Hindlimb muscle (tissue), 1 donor: ENCODE results near the gene POLK. TPM values are rescaled to one million over a fixed set of nuclear protein-coding genes. Genes with fewer than 3 reads are reported as not detected.

Experiments used
- DNase-seq: peaks from one replicate; pipeline ENCODE4 v3.0.0-alpha.2; 2013
- polyA plus RNA-seq: library from polyadenylated mRNA; unstranded; fragments of 120-200 nt; gene quantifications from one replicate; pipeline ENCODE4 v1.2.1, GENCODE V29; 2013; ENCODE audit not compliant: insufficient read length

POLK gene
- polyA plus RNA-seq, 1 donor = 19.0 TPM

- no peak for DNase-seq
Measured at GRCh38 chr5:75611311-75612225, 99.9 kb downstream of the POLK start, which contains the start of gene ANKDD1B. Gene ANKDD1B (plus strand): TSS chr5:75611453. CDS start chr5:75611635, 182 bp downstream.

- DNase-seq = no peak
Measured at GRCh38 chr5:75612226-75612569, 100.5 kb downstream of the POLK start.

GRCh38 chr5:75612901-75613300, 101.2 kb downstream of the POLK start:
- no peak for DNase-seq

GRCh38 chr5:75614176-75614575, 102.5 kb downstream of the POLK start:
- no peak for DNase-seq

- DNase-seq = no peak
Measured at GRCh38 chr5:75616371-75616881, 104.7 kb downstream of the POLK start.

- no peak for DNase-seq
Measured at GRCh38 chr5:75616971-75617621, 105.4 kb downstream of the POLK start.

GRCh38 chr5:75617736-75618352, 106.2 kb downstream of the POLK start:
- DNase-seq = no peak

- DNase-seq = no peak
Measured at GRCh38 chr5:75620184-75620959, 108.7 kb downstream of the POLK start.

GRCh38 chr5:75622564-75622963, 110.9 kb downstream of the POLK start:
- no peak for DNase-seq

GRCh38 chr5:75623846-75624245, 112.2 kb downstream of the POLK start:
- DNase-seq = no peak

GRCh38 chr5:75626959-75627358, 115.3 kb downstream of the POLK start:
- DNase-seq = no peak

- DNase-seq = no peak
Measured at GRCh38 chr5:75627801-75628200, 116.1 kb downstream of the POLK start.

- DNase-seq = no peak
Measured at GRCh38 chr5:75630875-75631274, 119.2 kb downstream of the POLK start.

- DNase-seq = no peak
Measured at GRCh38 chr5:75632321-75632720, 120.6 kb downstream of the POLK start.

GRCh38 chr5:75637949-75638348, 126.3 kb downstream of the POLK start:
- DNase-seq = no peak

GRCh38 chr5:75639535-75640311, 128.0 kb downstream of the POLK start:
- no peak for DNase-seq

- no peak for DNase-seq
Measured at GRCh38 chr5:75640395-75640794, 128.7 kb downstream of the POLK start.

GRCh38 chr5:75640826-75641225, 129.1 kb downstream of the POLK start:
- no peak for DNase-seq

GRCh38 chr5:75648712-75649111, 137.0 kb downstream of the POLK start:
- no peak for DNase-seq
